ENCODE results near the gene FCN2.
A peak's percentile ranks its signal among the peaks of the same experiment; 100 is the strongest.

FCN2 gene

DNA sequence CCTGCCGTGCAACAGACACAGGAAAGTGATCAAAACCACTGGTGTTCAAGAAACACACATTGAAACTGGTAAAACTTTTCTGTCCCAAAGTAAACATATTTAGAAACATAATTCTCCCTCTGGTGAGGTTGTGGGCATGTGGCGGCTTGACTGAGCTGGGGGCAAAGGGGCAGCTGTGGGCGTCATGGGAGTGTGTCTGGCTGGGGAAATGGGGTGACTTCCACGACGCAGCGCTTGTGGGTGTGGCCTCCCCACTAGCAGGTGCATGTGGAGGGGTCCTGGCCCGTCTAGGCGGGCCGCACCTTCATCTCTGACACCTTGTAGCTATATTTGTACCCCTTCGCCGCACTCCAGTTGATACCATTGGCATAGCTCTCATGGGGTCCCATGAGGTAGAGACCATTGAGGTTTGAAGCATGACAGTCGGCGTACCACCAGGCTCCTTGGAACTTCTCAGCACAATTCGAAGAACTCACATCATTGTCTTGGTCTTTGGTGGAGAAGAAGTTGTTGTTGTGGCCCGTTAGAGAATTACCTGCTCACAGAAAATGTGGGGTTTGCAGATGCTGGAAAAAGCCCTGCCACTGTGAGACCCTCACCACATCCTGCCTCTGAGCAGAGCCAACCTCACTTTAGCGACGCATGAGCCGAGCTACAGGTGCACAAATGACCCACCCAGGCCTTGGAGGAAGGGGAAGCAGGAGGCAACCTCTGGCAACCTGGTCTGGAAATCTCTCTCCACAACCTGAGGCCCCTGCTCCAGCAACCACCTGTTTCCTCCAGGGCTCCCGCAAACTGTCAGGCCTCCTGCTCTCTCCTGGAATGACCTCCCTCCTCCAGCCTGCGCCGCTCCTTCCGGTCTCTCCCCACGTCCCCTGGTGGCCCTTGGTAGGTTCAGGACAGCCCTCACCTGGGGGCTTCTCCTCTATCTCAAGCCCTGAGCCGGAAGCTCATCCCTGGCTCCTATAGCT, 29.2 kb downstream of the FCN2 start:
- ChIA-PET CTCF (no interaction called here), POLR2A (interaction anchor here (0.5 to 1.2 kb wide), 2 partner anchors 14 to 21 kb away, joined by 3 read pairs; no protein-coding TSS in a partner anchor)
- no peak for TF ChIP-seq ZNF112 (tag by site-specific recombination; IDR thresholded peaks at IDR 0.05)
- TF ChIP-seq ZXDB (tag by site-specific recombination; IDR thresholded peaks at IDR 0.05) = no peak
- TF ChIP-seq, protein P1, sequence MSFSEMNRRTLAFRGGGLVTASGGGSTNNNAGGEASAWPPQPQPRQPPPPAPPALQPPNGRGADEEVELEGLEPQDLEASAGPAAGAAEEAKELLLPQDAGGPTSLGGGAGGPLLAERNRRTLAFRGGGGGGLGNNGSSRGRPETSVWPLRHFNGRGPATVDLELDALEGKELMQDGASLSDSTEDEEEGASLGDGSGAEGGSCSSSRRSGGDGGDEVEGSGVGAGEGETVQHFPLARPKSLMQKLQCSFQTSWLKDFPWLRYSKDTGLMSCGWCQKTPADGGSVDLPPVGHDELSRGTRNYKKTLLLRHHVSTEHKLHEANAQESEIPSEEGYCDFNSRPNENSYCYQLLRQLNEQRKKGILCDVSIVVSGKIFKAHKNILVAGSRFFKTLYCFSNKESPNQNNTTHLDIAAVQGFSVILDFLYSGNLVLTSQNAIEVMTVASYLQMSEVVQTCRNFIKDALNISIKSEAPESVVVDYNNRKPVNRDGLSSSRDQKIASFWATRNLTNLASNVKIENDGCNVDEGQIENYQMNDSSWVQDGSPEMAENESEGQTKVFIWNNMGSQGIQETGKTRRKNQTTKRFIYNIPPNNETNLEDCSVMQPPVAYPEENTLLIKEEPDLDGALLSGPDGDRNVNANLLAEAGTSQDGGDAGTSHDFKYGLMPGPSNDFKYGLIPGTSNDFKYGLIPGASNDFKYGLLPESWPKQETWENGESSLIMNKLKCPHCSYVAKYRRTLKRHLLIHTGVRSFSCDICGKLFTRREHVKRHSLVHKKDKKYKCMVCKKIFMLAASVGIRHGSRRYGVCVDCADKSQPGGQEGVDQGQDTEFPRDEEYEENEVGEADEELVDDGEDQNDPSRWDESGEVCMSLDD (tag by site-specific recombination; IDR thresholded peaks at IDR 0.05) = no peak
- no peak for TF ChIP-seq ZFP37 (tag by site-specific recombination; IDR thresholded peaks at IDR 0.05)
- TF ChIP-seq ZNF10 (tag by site-specific recombination; IDR thresholded peaks at IDR 0.05) = no peak
- TF ChIP-seq SCRT2 (tag by site-specific recombination; IDR thresholded peaks at IDR 0.05) = peak; percentile 38; the same call in 1 of the 2 replicates
- Histone ChIP-seq H3K4me3 (ENCODE audit: low read depth, low read length) (no peak overlapping the region), H3K27ac (ENCODE audit: extremely low read depth, low read depth, low read length) (no peak overlapping the region), H3K9me3 (ENCODE audit: control insufficient read depth, insufficient read depth, low read depth, low read length) (no peaks in the 10 kb centered on the region), H3K36me3 (ENCODE audit: control insufficient read depth in 2 of 2, insufficient read depth in 1 of 2, low read length in 2 of 2) (no peaks in the 10 kb centered on the region), H3K4me1 (ENCODE audit: control insufficient read depth, insufficient read depth, low read length) (no peaks in the 10 kb centered on the region)

DNA sequence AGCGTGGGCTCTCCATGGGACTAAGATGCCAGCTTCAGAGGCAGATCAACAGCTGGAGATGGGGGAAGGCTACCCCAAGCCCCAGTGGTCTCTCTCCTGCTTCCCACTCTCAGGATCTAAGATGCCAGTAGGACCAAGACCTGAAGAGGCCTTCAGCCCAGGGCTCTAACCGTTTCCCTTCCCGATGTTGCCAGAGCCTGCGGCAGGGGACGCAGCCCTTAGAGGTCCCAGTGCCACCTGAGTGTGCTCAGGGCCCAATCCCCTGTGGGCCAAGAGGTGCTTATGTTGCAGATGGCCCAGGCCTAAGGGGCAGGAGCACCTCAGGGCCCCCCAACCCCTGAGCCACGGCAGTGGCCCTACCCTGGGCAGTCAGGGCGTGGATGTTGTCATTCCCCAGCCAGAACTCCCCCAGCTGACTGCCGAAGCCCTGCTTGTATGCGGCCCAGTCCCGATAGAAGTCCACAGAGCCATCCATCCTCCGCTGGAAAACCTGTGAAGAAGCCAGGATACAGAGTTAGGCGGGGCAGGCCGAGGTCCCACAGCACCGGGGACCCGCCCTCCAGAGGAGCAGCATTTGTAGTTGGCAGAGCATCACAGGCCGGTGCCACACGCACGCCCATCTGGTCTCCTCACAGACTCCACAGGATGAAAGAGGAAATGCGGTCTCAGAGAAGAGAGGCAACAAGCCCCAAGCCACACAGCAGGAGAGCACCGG, 31.7 kb downstream of the FCN2 start:
- H3K4me1 ChIP-seq (ENCODE audit: control insufficient read depth, insufficient read depth, low read length) = no peaks in the 10 kb centered on the region
- no peaks in the 10 kb centered on the region for H3K36me3 ChIP-seq (ENCODE audit: control insufficient read depth in 2 of 2, insufficient read depth in 1 of 2, low read length in 2 of 2)
- no peak overlapping the region for H3K27ac ChIP-seq (ENCODE audit: extremely low read depth, low read depth, low read length)
- H3K4me3 ChIP-seq (ENCODE audit: low read depth, low read length) = no peak overlapping the region
- ChIA-PET POLR2A (no interaction called here), CTCF (no interaction called here)
- no peaks in the 10 kb centered on the region for H3K9me3 ChIP-seq (ENCODE audit: control insufficient read depth, insufficient read depth, low read depth, low read length)
- no peak for TF ChIP-seq RBAK (tag by site-specific recombination; IDR thresholded peaks at IDR 0.05)
- no peak for TF ChIP-seq ZBTB1 (tag by site-specific recombination; IDR thresholded peaks at IDR 0.05)

DNA sequence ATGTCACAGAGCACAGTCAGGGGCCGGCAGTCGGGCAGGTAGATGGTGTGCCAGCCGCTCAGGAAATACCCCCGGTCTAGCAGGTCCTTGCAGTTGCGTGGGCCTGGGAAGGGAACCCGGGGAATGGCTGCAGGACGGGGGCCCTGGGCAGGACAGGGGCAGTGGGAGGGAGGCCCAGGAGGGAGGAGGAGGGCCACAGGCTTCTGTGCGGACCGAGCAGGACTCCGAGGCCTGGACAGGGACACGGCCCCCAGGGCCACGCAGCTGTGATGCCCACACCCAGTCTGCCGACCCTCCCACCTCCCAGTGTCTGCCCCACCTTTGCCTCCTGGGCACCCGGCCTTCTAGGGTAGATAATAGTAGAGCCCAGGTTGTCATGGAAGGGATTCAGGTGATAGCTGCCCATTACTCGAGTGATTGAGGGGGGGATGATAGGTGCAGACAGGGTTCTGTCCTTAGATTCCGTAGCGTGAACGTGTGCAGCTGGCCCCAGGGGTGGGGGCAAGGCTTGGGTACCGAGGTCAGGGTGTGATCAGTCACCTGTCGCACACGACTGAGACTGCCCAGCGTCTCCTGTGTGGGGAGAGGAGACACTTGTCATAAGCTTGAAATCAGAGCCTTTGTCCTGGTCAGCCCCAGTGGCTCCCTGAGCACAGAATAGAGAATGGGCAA, 32.6 kb downstream of the FCN2 start:
- no peaks in the 10 kb centered on the region for H3K4me1 ChIP-seq (ENCODE audit: control insufficient read depth, insufficient read depth, low read length)
- CTCF ChIA-PET = no interaction called here
- TF ChIP-seq ZNF394 (tag by site-specific recombination; IDR thresholded peaks at IDR 0.05; ENCODE audit: borderline replicate concordance) (no peak), ZNF776 (tag by site-specific recombination; IDR thresholded peaks at IDR 0.05; ENCODE audit: borderline replicate concordance) (no peak), ZNF561 (tag by site-specific recombination; IDR thresholded peaks at IDR 0.05; ENCODE audit: borderline replicate concordance) (no peak), SCRT2 (tag by site-specific recombination; IDR thresholded peaks at IDR 0.05) (peak; percentile 60), ZNF133 (tag by site-specific recombination; IDR thresholded peaks at IDR 0.05) (no peak), ZNF76 (tag by site-specific recombination; IDR thresholded peaks at IDR 0.05; ENCODE audit: borderline replicate concordance, low read depth) (no peak), ZNF544 (tag by site-specific recombination; IDR thresholded peaks at IDR 0.05) (no peak)
- POLR2A ChIA-PET = no interaction called here
- H3K36me3 ChIP-seq (ENCODE audit: control insufficient read depth in 2 of 2, insufficient read depth in 1 of 2, low read length in 2 of 2) = no peaks in the 10 kb centered on the region
- no peaks in the 10 kb centered on the region for H3K9me3 ChIP-seq (ENCODE audit: control insufficient read depth, insufficient read depth, low read depth, low read length)
- H3K27ac ChIP-seq (ENCODE audit: extremely low read depth, low read depth, low read length) = no peak overlapping the region
- H3K4me3 ChIP-seq (ENCODE audit: low read depth, low read length) = no peak overlapping the region

Data from HEK293 (cell line).